ENCODE measurements around the gene COL15A1. TPM values are rescaled to one million over a fixed set of nuclear protein-coding genes. Genes with fewer than 3 reads are reported as not detected.

The COL15A1 gene
- 10 to 100 TPM in 2 of 4 donors, 1 to 10 TPM in 2; 4.6 to 51.9 (median 10.7) TPM for total RNA-seq

DNA sequence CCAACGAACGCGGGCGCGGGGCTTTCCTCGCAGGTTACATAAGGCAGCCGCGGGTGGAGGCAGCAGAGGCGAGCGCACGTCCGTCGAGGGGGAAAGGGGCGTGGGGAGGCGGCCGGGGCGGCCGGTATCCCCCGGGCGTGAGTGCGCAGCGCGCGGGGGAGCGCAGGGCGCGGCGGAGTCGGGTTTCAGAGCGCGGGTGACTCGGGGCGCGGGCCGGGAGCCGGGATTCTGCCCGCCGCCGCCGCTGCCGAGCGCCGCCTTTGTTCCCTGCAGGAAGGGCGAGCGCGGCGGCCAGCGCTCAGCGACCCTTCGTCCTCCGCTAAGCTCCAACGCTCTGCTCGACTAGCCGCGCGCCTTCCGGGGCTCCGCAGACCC is at the start of gene COL15A1:
TSS of gene COL15A1 (plus strand) at position 226 of the 375 bp plus-strand sequence. CDS start 155 bp downstream, outside the sequence.
- in situ Hi-C loops (cut with MboI; ENCODE audit: low pct_ligation_motif_present in 1 of 4, low pct_unique_long_range_greater_than_20kb in 1 of 4, low sequenced_read_pairs in 3 of 4) (no loop called here), intact Hi-C loops (cut with DNase I; ENCODE audit: low total_unique reads) (no loop called here)
- H3K9me3 ChIP-seq: no peaks in the 10 kb centered on the region
- 0 to 17% methylated on average over 5 to 52 of the region's 58 CpGs for WGBS, 2 donors (ENCODE audit: low coverage in 1 of 2)
- no peak for DNase-seq
- H3K27ac ChIP-seq: peak within 1 kb of the TSS; percentile 39 to 85 (median 84)
- H3K36me3 ChIP-seq: no peaks in the 10 kb centered on the region
- peaks cover 31% of the 10 kb centered on the region for H3K27me3 ChIP-seq
- TF ChIP-seq, protein P1, sequence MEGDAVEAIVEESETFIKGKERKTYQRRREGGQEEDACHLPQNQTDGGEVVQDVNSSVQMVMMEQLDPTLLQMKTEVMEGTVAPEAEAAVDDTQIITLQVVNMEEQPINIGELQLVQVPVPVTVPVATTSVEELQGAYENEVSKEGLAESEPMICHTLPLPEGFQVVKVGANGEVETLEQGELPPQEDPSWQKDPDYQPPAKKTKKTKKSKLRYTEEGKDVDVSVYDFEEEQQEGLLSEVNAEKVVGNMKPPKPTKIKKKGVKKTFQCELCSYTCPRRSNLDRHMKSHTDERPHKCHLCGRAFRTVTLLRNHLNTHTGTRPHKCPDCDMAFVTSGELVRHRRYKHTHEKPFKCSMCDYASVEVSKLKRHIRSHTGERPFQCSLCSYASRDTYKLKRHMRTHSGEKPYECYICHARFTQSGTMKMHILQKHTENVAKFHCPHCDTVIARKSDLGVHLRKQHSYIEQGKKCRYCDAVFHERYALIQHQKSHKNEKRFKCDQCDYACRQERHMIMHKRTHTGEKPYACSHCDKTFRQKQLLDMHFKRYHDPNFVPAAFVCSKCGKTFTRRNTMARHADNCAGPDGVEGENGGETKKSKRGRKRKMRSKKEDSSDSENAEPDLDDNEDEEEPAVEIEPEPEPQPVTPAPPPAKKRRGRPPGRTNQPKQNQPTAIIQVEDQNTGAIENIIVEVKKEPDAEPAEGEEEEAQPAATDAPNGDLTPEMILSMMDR (IDR thresholded peaks at IDR 0.05): no peak
- TF ChIP-seq EP300 (IDR thresholded peaks at IDR 0.05; ENCODE audit: low read depth) (no peak), POLR2A (IDR thresholded peaks at IDR 0.05) (no peak), POLR2AphosphoS5 (IDR thresholded peaks at IDR 0.05) (no peak)
- H3K4me1 ChIP-seq: peaks cover 0 to 7% (median 0%) of the 10 kb centered on the region in 4 donors
- H3K4me3 ChIP-seq: peak within 1 kb of the TSS; percentile 23 to 47 (median 42)

DNA sequence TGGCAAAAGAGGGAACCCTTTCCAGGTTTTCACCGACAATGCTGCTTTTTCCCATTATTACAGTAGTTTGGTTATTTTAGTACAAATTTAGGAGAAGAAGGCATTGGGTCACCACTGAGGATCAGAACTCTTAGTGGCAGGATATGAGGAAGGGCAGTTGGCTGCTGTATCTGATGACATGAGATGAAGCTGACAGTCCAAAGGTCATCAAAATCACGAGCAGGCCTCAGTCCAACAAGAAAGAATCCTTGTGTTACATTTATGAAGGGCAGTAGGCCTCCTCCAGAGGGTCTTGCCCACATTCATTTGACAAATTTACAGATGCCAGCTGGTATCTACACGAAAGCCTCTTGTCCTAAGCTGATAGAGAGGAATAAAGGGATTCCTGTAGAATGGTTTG is 49.5 kb upstream of the COL15A1 start:
- H3K27ac ChIP-seq: no peak overlapping the region
- H3K4me1 ChIP-seq: no peaks in the 10 kb centered on the region
- no peak overlapping the region for H3K4me3 ChIP-seq
- H3K27me3 ChIP-seq: no peaks in the 10 kb centered on the region
- 63% methylated on average over 3 of the region's 3 CpGs; no CpG with 5 or more reads in 1 of the 2 donors for WGBS, 2 donors (ENCODE audit: low coverage in 1 of 2)
- in situ Hi-C loops (cut with MboI; ENCODE audit: low pct_ligation_motif_present in 1 of 4, low pct_unique_long_range_greater_than_20kb in 1 of 4, low sequenced_read_pairs in 3 of 4): no loop called here
- no peaks in the 10 kb centered on the region for H3K36me3 ChIP-seq
- H3K9me3 ChIP-seq: peaks cover 0 to 9% of the 10 kb centered on the region in 2 donors
- TF ChIP-seq EP300 (IDR thresholded peaks at IDR 0.05; ENCODE audit: low read depth) (no peak), POLR2AphosphoS5 (IDR thresholded peaks at IDR 0.05) (no peak), POLR2A (IDR thresholded peaks at IDR 0.05) (no peak)
- TF ChIP-seq, protein P1 (IDR thresholded peaks at IDR 0.05): no peak
- intact Hi-C loops (cut with DNase I; ENCODE audit: low total_unique reads): no loop called here
- DNase-seq: no peak

DNA sequence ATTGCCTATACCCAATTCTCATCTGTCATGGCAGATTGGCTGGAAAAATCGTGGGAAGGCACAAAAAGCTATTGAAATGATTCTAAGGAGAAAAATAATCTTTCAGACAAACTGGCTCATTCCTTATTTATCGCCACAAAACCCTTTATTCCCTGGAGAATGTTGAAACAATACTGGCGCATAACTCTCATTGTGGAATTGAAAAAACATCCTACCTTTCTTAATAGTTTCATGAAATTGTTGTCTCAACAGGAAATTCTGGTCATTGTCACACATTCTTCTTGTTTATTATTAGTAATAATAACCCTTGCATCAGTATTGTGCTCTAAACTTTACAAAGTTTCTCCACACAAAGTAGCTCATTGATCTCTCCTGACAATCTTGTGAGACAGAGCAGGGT is 48.9 kb upstream of the COL15A1 start:
- H3K4me3 ChIP-seq: no peak overlapping the region
- WGBS, 2 donors (ENCODE audit: low coverage in 1 of 2): 80 to 85% methylated on average over 3 of the region's 3 CpGs
- peaks cover 0 to 4% (median 0%) of the 10 kb centered on the region in 4 donors for H3K4me1 ChIP-seq
- in situ Hi-C loops (cut with MboI; ENCODE audit: low pct_ligation_motif_present in 1 of 4, low pct_unique_long_range_greater_than_20kb in 1 of 4, low sequenced_read_pairs in 3 of 4) (no loop called here), intact Hi-C loops (cut with DNase I; ENCODE audit: low total_unique reads) (no loop called here)
- no peaks in the 10 kb centered on the region for H3K27me3 ChIP-seq
- no peak for DNase-seq
- TF ChIP-seq POLR2AphosphoS5 (IDR thresholded peaks at IDR 0.05) (no peak), EP300 (IDR thresholded peaks at IDR 0.05; ENCODE audit: low read depth) (no peak), POLR2A (IDR thresholded peaks at IDR 0.05) (no peak)
- TF ChIP-seq, protein P1 (IDR thresholded peaks at IDR 0.05): no peak
- peaks cover 0 to 9% of the 10 kb centered on the region in 2 donors for H3K9me3 ChIP-seq
- H3K36me3 ChIP-seq: no peaks in the 10 kb centered on the region
- H3K27ac ChIP-seq: no peak overlapping the region

DNA sequence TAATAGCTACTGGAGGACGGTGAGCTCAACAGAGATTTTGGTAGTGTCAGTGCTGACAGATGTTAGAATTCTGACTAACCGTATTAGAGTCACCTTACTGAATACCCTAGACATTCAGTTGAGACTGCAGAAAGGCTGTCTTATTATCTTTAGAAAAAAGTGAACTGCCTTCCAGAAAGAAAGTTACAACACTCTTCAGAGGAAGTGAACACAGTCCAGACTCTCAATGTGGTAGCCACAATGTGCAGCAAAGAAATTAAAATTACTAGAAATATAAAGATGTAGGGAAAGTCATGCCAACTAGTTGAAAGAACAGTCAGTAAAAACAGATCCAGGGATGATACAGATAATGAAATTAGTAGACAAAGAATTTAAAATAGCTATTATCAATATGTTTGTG is 47.1 kb upstream of the COL15A1 start:
- no peak overlapping the region for H3K4me3 ChIP-seq
- TF ChIP-seq, protein P1 (IDR thresholded peaks at IDR 0.05): no peak
- TF ChIP-seq POLR2A (IDR thresholded peaks at IDR 0.05) (no peak), EP300 (IDR thresholded peaks at IDR 0.05; ENCODE audit: low read depth) (no peak), POLR2AphosphoS5 (IDR thresholded peaks at IDR 0.05) (no peak)
- H3K27me3 ChIP-seq: no peaks in the 10 kb centered on the region
- peaks cover 0 to 4% (median 0%) of the 10 kb centered on the region in 4 donors for H3K4me1 ChIP-seq
- H3K9me3 ChIP-seq: peaks cover 0 to 9% of the 10 kb centered on the region in 2 donors
- no peak overlapping the region for H3K27ac ChIP-seq
- 83 to 86% methylated on average over 1 to 2 of the region's 2 CpGs for WGBS, 2 donors (ENCODE audit: low coverage in 1 of 2)
- intact Hi-C loops (cut with DNase I; ENCODE audit: low total_unique reads): no loop called here
- in situ Hi-C loops (cut with MboI; ENCODE audit: low pct_ligation_motif_present in 1 of 4, low pct_unique_long_range_greater_than_20kb in 1 of 4, low sequenced_read_pairs in 3 of 4): no loop called here
- no peak for DNase-seq
- no peaks in the 10 kb centered on the region for H3K36me3 ChIP-seq

All from transverse colon (tissue), 4 donors.